Astrocyte (in vitro differentiated cells and primary cell): ENCODE measurements around the gene TMEM63A. TPM values are rescaled to one million over a fixed set of nuclear protein-coding genes. Genes with fewer than 3 reads are reported as not detected.

Experiments used
- DNase-seq: peaks from one replicate; pipeline ENCODE4 v3.0.0-alpha.2; 2010; ENCODE audit warnings: low read depth
- FAIRE-seq: peaks from 2 replicates; lab custom pipeline; 2011; peaks lifted over from hg19 to GRCh38; lab: Jason Lieb, UNC
- H2AFZ ChIP-seq: 2 replicates; pipeline ENCODE4 v1.6.0; 2012; ENCODE audit warnings: low read depth, low read length, inconsistent platforms
- H3K27ac ChIP-seq: 2 replicates; pipeline ENCODE4 v1.5.1; 2011; ENCODE audit warnings: low read depth, low read length, inconsistent platforms
- H3K27me3 ChIP-seq: 2 replicates; pipeline ENCODE4 v1.6.0; 2011; ENCODE audit warnings: low read length, inconsistent platforms; ENCODE audit not compliant: insufficient read depth
- H3K36me3 ChIP-seq: 2 replicates; pipeline ENCODE4 v1.5.1; 2011; ENCODE audit warnings: low read length, inconsistent platforms; ENCODE audit not compliant: insufficient read depth
- H3K4me1 ChIP-seq: 2 replicates; pipeline ENCODE4 v1.5.1; 2011; ENCODE audit warnings: low read length, inconsistent platforms; ENCODE audit not compliant: insufficient read depth
- H3K4me2 ChIP-seq: 2 replicates; pipeline ENCODE4 v1.6.0; 2012; ENCODE audit warnings: low read length, inconsistent platforms
- H3K4me3 ChIP-seq: 2 replicates; pipeline ENCODE4 v1.5.1; 2011; ENCODE audit warnings: low read depth, mild to moderate bottlenecking, low read length, inconsistent platforms; ENCODE audit not compliant: insufficient read depth
- H3K79me2 ChIP-seq: 2 replicates; pipeline ENCODE4 v1.6.0; 2012; ENCODE audit warnings: mild to moderate bottlenecking, low read length, inconsistent platforms; ENCODE audit not compliant: insufficient read depth
- H3K9ac ChIP-seq: 2 replicates; pipeline ENCODE4 v1.6.0; 2012; ENCODE audit warnings: mild to moderate bottlenecking, low read length, inconsistent platforms
- H3K9me3 ChIP-seq: 2 replicates; pipeline ENCODE4 v1.5.1; 2012; ENCODE audit warnings: low read depth, mild to moderate bottlenecking, low read length, inconsistent platforms; ENCODE audit not compliant: insufficient read depth
- H4K20me1 ChIP-seq: 2 replicates; pipeline ENCODE4 v1.6.0; 2012; ENCODE audit warnings: low read length, inconsistent platforms; ENCODE audit not compliant: insufficient read depth
- H3K27ac Mint-ChIP-seq: one replicate; pipeline ENCODE4 v1.8.0; 2021; ENCODE audit warnings: mild to moderate bottlenecking, mixed read lengths; ENCODE audit not compliant: unreplicated experiment
- H3K27me3 Mint-ChIP-seq: one replicate; pipeline ENCODE4 v1.8.0; 2021; ENCODE audit warnings: low read depth, mixed read lengths; ENCODE audit not compliant: unreplicated experiment
- H3K36me3 Mint-ChIP-seq: one replicate; pipeline ENCODE4 v1.8.0; 2021; ENCODE audit warnings: low read depth, mixed read lengths; ENCODE audit not compliant: unreplicated experiment
- H3K4me1 Mint-ChIP-seq: one replicate; pipeline ENCODE4 v1.8.0; 2021; ENCODE audit warnings: low read depth, mixed read lengths; ENCODE audit not compliant: unreplicated experiment
- H3K4me3 Mint-ChIP-seq: one replicate; pipeline ENCODE4 v1.8.0; 2021; ENCODE audit warnings: mild to moderate bottlenecking, moderate library complexity, mixed read lengths; ENCODE audit not compliant: unreplicated experiment
- H3K9me3 Mint-ChIP-seq: one replicate; pipeline ENCODE4 v1.8.0; 2021; ENCODE audit warnings: mild to moderate bottlenecking, mixed read lengths; ENCODE audit not compliant: unreplicated experiment
- CTCF ChIP-seq: IDR thresholded peaks from 2 replicates; pipeline ENCODE4 v1.5.1; 2011; ENCODE audit warnings: low read depth, mild to moderate bottlenecking, inconsistent platforms, low read length, moderate library complexity; ENCODE audit not compliant: insufficient read depth
- EZH2 ChIP-seq: IDR thresholded peaks from 2 replicates; pipeline ENCODE4 v1.6.1; 2012; ENCODE audit warnings: mild to moderate bottlenecking, low read length, inconsistent platforms; ENCODE audit not compliant: insufficient read depth
- total RNA-seq: library from RNA; stranded (reverse); gene quantifications from 2 replicates; pipeline ENCODE4 v1.2.1, GENCODE V29; 2021

TMEM63A gene
- total RNA-seq, 1 donor from 2014 or later: 28.7 TPM

DNA sequence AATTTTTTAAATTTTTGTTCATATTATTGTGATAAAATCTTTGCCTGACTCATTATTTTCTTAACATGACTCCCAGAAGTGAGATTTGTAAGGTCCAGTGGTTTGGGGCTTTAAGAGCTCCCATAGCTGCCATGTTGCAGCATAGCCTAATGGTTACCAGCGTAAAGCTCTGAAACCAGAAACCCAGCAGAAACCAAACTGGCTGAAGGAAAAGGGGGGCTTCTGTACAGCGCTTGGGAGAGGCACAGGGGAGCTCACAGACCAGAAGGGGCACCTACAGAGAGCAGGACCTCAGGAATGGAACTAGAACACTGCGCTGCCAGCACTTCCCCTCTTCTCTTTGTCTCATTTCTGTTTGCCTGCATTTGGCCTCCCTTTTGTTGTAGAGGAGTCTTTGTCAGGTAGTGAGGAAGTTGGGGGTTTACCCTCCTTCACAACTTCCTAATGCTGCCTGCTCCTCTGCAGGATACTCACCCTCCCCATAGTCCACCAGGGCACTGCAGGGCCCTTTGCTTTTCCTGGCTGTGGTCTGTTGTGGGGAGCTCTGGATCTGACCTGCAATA is 44.5 kb upstream of the TMEM63A start:
- H3K4me2 ChIP-seq: no peak overlapping the region
- H3K4me3 ChIP-seq: no peak overlapping the region
- Mint-ChIP-seq H3K9me3 (no peaks in the 10 kb centered on the region), H3K4me1 (peaks cover 3% of the 10 kb centered on the region), H3K27ac (no peak overlapping the region), H3K4me3 (no peak overlapping the region), H3K27me3 (no peaks in the 10 kb centered on the region), H3K36me3 (no peaks in the 10 kb centered on the region)
- H3K4me1 ChIP-seq: peaks cover 10% of the 10 kb centered on the region
- no peak for FAIRE-seq
- no peak for TF ChIP-seq CTCF
- no peak for TF ChIP-seq EZH2
- H3K79me2 ChIP-seq: peaks cover 22% of the 10 kb centered on the region
- H4K20me1 ChIP-seq: peaks cover 5% of the 10 kb centered on the region
- H3K9ac ChIP-seq: no peak overlapping the region
- H3K36me3 ChIP-seq: no peaks in the 10 kb centered on the region
- DNase-seq: peak; percentile 8
- H3K27me3 ChIP-seq: no peaks in the 10 kb centered on the region
- no peak overlapping the region for H3K27ac ChIP-seq
- peak overlapping the region; percentile 17 for H2AFZ ChIP-seq
- H3K9me3 ChIP-seq: no peaks in the 10 kb centered on the region

DNA sequence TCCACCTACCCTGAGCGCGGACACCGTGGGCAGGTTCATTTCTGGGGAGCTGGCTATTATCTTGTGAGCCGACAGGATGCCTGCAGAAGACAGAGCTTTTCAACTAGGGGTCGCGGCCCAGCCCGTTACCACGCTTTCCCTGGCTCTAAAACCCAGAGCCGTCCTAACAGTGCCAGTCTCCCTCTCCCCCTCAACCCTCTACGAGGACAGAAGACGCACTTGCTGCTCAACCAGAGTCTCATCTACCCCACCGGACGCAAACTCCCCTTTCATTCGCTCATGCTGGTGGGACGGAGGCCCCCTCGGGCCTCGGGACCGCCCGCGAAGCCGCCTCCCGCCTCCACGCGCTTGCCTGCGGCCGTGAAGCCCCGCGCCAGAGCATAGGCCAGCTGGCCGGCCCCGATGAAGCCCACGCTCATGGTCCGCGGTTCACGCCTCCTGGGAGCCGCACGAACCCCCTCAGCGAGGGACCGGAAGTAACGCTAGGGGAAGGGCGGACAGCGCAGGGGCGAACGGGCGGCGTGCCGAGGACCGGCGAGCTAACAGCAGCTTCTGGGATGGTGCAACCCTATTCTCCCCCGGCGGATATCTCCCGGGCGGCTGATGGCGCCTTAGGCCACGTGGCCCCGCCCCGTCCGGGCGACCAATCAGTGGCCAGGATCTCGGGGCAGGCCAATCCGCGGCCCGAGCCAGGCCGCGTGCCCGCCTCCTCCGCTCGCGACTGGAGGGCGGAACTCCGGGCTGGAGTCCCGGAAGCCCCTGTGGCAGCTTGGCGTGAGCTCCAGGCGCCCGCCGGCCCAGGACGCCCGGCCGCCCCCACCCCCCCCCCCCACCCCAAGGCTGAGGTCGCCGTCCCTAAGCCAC is 41.7 kb upstream of the TMEM63A start, which contains the start of gene PYCR2:
Gene PYCR2, minus strand, starts transcription at position 559 of the 864 bp plus-strand sequence. Its CDS starts 140 bp downstream, at position 419.
- peaks cover 5% of the 10 kb centered on the region for H3K36me3 ChIP-seq
- peaks cover 17% of the 10 kb centered on the region for H3K4me1 ChIP-seq
- H3K27ac Mint-ChIP-seq: peak within 1 kb of the TSS; percentile 94
- no peaks in the 10 kb centered on the region for H3K27me3 ChIP-seq
- peak within 1 kb of the TSS; percentile 94 for H2AFZ ChIP-seq
- H3K79me2 ChIP-seq: peaks cover 29% of the 10 kb centered on the region
- peak; percentile 88 for DNase-seq
- H3K36me3 Mint-ChIP-seq: peaks cover 8% of the 10 kb centered on the region
- H4K20me1 ChIP-seq: peaks cover 8% of the 10 kb centered on the region
- peak within 1 kb of the TSS; percentile 94 for H3K4me3 ChIP-seq
- peak within 1 kb of the TSS; percentile 96 for H3K9ac ChIP-seq
- peaks cover 3% of the 10 kb centered on the region for H3K4me1 Mint-ChIP-seq
- peak within 1 kb of the TSS; percentile 94 for H3K4me2 ChIP-seq
- H3K9me3 ChIP-seq: no peaks in the 10 kb centered on the region
- TF ChIP-seq CTCF (no peak), EZH2 (no peak)
- H3K27ac ChIP-seq: peak within 1 kb of the TSS; percentile 84
- H3K4me3 Mint-ChIP-seq: peak within 1 kb of the TSS; percentile 97
- no peaks in the 10 kb centered on the region for H3K27me3 Mint-ChIP-seq
- no peaks in the 10 kb centered on the region for H3K9me3 Mint-ChIP-seq
- FAIRE-seq: no peak

DNA sequence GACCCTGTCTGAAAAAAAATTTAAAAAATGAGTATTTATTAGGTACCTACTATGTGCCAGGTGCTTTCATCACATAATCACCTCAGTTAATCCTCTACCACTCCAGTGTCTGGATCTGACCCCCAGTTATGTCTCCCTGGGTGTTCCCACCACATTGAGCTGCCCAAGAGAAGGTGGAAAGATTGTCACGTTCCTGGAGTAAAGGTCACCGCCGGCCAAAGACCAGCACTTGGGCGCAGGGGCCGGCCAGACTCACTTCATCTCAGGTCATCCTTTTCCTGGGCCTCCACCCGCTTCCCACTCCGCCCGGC is 41.2 kb upstream of the TMEM63A start:
- Histone ChIP-seq H3K9ac (peak overlapping the region; percentile 96), H3K4me1 (peaks cover 17% of the 10 kb centered on the region), H3K36me3 (peaks cover 6% of the 10 kb centered on the region), H2AFZ (peak overlapping the region; percentile 80), H3K27ac (peak overlapping the region; percentile 84), H3K9me3 (no peaks in the 10 kb centered on the region), H3K4me2 (peak overlapping the region; percentile 94), H3K79me2 (peaks cover 29% of the 10 kb centered on the region), H3K27me3 (no peaks in the 10 kb centered on the region), H4K20me1 (peaks cover 8% of the 10 kb centered on the region), H3K4me3 (peak overlapping the region; percentile 94)
- Mint-ChIP-seq H3K9me3 (no peaks in the 10 kb centered on the region), H3K27me3 (no peaks in the 10 kb centered on the region), H3K36me3 (peaks cover 11% of the 10 kb centered on the region), H3K4me1 (peaks cover 3% of the 10 kb centered on the region), H3K4me3 (peak overlapping the region; percentile 97), H3K27ac (peak overlapping the region; percentile 94)
- no peak for DNase-seq
- TF ChIP-seq CTCF: no peak
- TF ChIP-seq EZH2: no peak
- no peak for FAIRE-seq
